ENCODE results near the gene C2CD4D.

DNA sequence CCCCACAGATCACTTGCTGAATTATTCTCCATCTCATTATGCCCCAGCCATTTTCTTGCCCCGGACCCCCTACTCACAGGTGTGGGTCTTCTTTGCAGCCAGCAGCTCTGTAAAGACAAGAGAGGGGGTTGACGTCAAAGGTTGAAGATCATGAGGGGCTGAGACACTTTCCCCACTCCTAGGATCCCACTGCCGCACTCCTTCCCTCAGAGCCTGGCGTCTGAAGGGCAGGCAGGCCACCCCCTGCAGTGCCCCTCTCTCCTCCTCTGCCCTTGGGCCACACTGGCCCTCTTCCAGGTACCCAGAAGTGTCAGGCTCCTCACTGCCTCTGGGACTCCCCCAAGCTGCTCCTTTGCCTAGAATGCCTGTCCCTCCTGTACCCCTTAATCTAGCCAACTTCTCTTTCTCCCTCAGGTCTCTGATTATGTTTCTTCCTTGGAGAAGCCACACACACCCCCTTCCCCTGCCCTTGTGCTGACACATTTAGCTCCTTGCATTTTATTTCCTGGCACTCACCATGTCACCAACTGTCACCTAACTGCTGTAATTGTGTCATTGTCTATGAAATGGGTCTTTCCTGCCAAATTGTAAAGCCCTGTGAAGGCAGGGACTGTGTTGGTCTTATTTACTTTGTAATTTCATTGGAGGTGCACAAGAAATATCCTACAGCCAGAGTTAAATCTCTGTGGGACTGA, 10.1 kb downstream of the C2CD4D start:
- no peak for TF ChIP-seq CTCF (IDR thresholded peaks at IDR 0.05; ENCODE audit: borderline replicate concordance, extremely low read depth, low read length, poor library complexity, severe bottlenecking)
- TF ChIP-seq EZH2 (IDR thresholded peaks at IDR 0.05; ENCODE audit: borderline replicate concordance, low read depth, low read length, severe bottlenecking), result no peak

Measured in DND-41 (cell line).